K562 (cell line): Measurements from ENCODE around the gene CHPF. TPM values are rescaled to one million over a fixed set of nuclear protein-coding genes. Genes with fewer than 3 reads are reported as not detected.

Experiments used
- CHCHD3 ChIP-seq: fragments of 250-450 bp; sonication (Bioruptor Pico); IDR thresholded peaks from 2 replicates; pipeline ENCODE4 v2.1.2; 2022; ENCODE audit warnings: mild to moderate bottlenecking
- DACH1 ChIP-seq: fragments of 450-650 bp; IDR thresholded peaks from 2 replicates; pipeline ENCODE4 v1.6.1; 2018; ENCODE audit not compliant: partially characterized antibody
- HNRNPK ChIP-seq: fragments of 200-400 bp; formaldehyde crosslinking; IDR thresholded peaks from one replicate; pipeline ENCODE4 v1.6.1; 2018; ENCODE audit warnings: mild to moderate bottlenecking, low read depth, low read length; ENCODE audit not compliant: poor library complexity, severe bottlenecking
- LARP7 ChIP-seq: fragments of 450-650 bp; IDR thresholded peaks from 2 replicates; pipeline ENCODE4 v1.6.1; 2016
- NFYB ChIP-seq: IDR thresholded peaks from 2 replicates; pipeline ENCODE4 v1.6.1; 2011; ENCODE audit warnings: mild to moderate bottlenecking, moderate library complexity; ENCODE audit not compliant: insufficient read length; ENCODE audit errors: extremely low read depth
- NR1H2 ChIP-seq: sonication (generic); formaldehyde crosslinking; IDR thresholded peaks from 2 replicates; pipeline ENCODE4 v1.4.0; 2020; ENCODE audit warnings: mild to moderate bottlenecking, missing genetic modification reagents
- RNF219 ChIP-seq: fragments of 250-450 bp; sonication (Bioruptor Pico); IDR thresholded peaks from 2 replicates; pipeline ENCODE4 v1.5.0; 2022; ENCODE audit warnings: mild to moderate bottlenecking
- SPI1 ChIP-seq: IDR thresholded peaks from 2 replicates; pipeline ENCODE4 v1.6.1; 2011; ENCODE audit warnings: low read depth, low read length, control low read depth, borderline replicate concordance
- SRSF7 ChIP-seq: fragments of 200-400 bp; formaldehyde crosslinking; optimal IDR thresholded peaks from 2 replicates; pipeline ENCODE3; 2017; ENCODE audit warnings: mild to moderate bottlenecking, low read depth, low read length
- ZBED1 ChIP-seq: IDR thresholded peaks from 2 replicates; pipeline ENCODE4 v1.6.1; 2014
- ZFP1 ChIP-seq: fragments of 450-650 bp; formaldehyde crosslinking; IDR thresholded peaks from 2 replicates; pipeline ENCODE4 v1.4.0; 2020; ENCODE audit warnings: mild to moderate bottlenecking, mixed read lengths
- ZNF12 ChIP-seq: sonication (generic); formaldehyde crosslinking; IDR thresholded peaks from 2 replicates; pipeline ENCODE4 v1.4.0; 2020; ENCODE audit warnings: mild to moderate bottlenecking, missing genetic modification reagents
- ZNF311 ChIP-seq: fragments of 250-450 bp; sonication (Bioruptor Pico); IDR thresholded peaks from 2 replicates; pipeline ENCODE4 v1.4.0; 2020; ENCODE audit warnings: mild to moderate bottlenecking, moderate library complexity
- ZNF592 ChIP-seq: fragments of 450-650 bp; IDR thresholded peaks from 2 replicates; pipeline ENCODE4 v1.6.1; 2017; ENCODE audit warnings: antibody characterized with exemption, mild to moderate bottlenecking
- polyA plus RNA-seq, 8 experiments: library from polyadenylated mRNA; depleted of rRNA in 4 of 8; stranded (reverse) in 5 of 8; unstranded in 3 of 8; fragments of >200 nt; fragmentation: Nextera tagmentation in 2 of 8; fragmentation: Illumina TruSeq in 1 of 8; extraction: Ambion mirVana in 2 of 8; extraction: Trizol in 1 of 8; gene quantifications; 2 replicates each; pipeline versions ENCODE4 v1.2.1 to v1.2.3, GENCODE V29; 2011 to 2014; ENCODE audit warnings: inconsistent platforms in 1 of 8, missing spikeins in 1 of 8
- total RNA-seq, 7 experiments: library from RNA; depleted of rRNA in 6 of 7; stranded (reverse); fragments of >200 nt in 6 of 7; fragmentation: Illumina TruSeq in 2 of 7; extraction: Trizol in 2 of 7; gene quantifications; 2 replicates each; pipeline versions ENCODE4 v1.2.1 to v1.2.3, GENCODE V29; 2011 to 2021; ENCODE audit warnings: low replicate concordance in 1 of 7
- TF ChIP-seq, protein P1 (sequence below): sonication (generic); formaldehyde crosslinking; IDR thresholded peaks from 2 replicates; pipeline ENCODE4 v1.8.0; 2022; ENCODE audit warnings: mild to moderate bottlenecking, missing genetic modification reagents
- TF ChIP-seq, protein P2 (sequence below): sonication (generic); formaldehyde crosslinking; IDR thresholded peaks from 2 replicates; pipeline ENCODE4 v1.8.1; 2023; ENCODE audit warnings: mild to moderate bottlenecking, missing genetic modification reagents
- TF ChIP-seq, protein P3 (sequence below): sonication (generic); formaldehyde crosslinking; IDR thresholded peaks from 2 replicates; pipeline ENCODE4 v1.8.1; 2023; ENCODE audit warnings: mild to moderate bottlenecking, missing genetic modification reagents

The CHPF gene
- total and polyA plus RNA-seq, 9 of the 15 experiments (the other 6 are each of a cell fraction or from before 2014, with no cell fraction given), result 0.15 to 57.2 (median 7.9) TPM

- TF ChIP-seq ZNF12 (CRISPR knock-in tag) (no peak), RNF219 (CRISPR knock-in tag) (no peak), HNRNPK (no peak), ZFP1 (CRISPR knock-in tag) (no peak), ZNF592 (no peak), SRSF7 (no peak), DACH1 (no peak), NR1H2 (CRISPR knock-in tag) (no peak), ZNF311 (no peak), ZBED1 (no peak), LARP7 (no peak; the same call in 1 of the 2 replicates), SPI1 (peak; percentile 53; the same call in 1 of the 2 replicates), NFYB (no peak), CHCHD3 (CRISPR knock-in tag) (no peak)
- TF ChIP-seq, protein P1, sequence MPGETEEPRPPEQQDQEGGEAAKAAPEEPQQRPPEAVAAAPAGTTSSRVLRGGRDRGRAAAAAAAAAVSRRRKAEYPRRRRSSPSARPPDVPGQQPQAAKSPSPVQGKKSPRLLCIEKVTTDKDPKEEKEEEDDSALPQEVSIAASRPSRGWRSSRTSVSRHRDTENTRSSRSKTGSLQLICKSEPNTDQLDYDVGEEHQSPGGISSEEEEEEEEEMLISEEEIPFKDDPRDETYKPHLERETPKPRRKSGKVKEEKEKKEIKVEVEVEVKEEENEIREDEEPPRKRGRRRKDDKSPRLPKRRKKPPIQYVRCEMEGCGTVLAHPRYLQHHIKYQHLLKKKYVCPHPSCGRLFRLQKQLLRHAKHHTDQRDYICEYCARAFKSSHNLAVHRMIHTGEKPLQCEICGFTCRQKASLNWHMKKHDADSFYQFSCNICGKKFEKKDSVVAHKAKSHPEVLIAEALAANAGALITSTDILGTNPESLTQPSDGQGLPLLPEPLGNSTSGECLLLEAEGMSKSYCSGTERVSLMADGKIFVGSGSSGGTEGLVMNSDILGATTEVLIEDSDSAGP (CRISPR knock-in tag), result no peak; the same call in 1 of the 2 replicates
- TF ChIP-seq, protein P2, sequence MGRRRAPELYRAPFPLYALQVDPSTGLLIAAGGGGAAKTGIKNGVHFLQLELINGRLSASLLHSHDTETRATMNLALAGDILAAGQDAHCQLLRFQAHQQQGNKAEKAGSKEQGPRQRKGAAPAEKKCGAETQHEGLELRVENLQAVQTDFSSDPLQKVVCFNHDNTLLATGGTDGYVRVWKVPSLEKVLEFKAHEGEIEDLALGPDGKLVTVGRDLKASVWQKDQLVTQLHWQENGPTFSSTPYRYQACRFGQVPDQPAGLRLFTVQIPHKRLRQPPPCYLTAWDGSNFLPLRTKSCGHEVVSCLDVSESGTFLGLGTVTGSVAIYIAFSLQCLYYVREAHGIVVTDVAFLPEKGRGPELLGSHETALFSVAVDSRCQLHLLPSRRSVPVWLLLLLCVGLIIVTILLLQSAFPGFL (CRISPR knock-in tag), result no peak
- TF ChIP-seq, protein P3, sequence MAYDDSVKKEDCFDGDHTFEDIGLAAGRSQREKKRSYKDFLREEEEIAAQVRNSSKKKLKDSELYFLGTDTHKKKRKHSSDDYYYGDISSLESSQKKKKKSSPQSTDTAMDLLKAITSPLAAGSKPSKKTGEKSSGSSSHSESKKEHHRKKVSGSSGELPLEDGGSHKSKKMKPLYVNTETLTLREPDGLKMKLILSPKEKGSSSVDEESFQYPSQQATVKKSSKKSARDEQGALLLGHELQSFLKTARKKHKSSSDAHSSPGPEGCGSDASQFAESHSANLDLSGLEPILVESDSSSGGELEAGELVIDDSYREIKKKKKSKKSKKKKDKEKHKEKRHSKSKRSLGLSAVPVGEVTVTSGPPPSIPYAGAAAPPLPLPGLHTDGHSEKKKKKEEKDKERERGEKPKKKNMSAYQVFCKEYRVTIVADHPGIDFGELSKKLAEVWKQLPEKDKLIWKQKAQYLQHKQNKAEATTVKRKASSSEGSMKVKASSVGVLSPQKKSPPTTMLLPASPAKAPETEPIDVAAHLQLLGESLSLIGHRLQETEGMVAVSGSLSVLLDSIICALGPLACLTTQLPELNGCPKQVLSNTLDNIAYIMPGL (CRISPR knock-in tag), result no peak
Measured at GRCh38 chr2:219498280-219499057, 45.1 kb downstream of the CHPF start, which contains the start of gene GMPPA (continued).
